WI38 (cell line): ENCODE results near the gene CENPB.
"Not testable (repeated sequence)": the region's sequence is repeated elsewhere in the genome, so short reads cannot be mapped to it uniquely, and the experiment has no call there.

Source experiments
- H3K4me3 ChIP-seq: 2 replicates; pipeline ENCODE4 v1.5.1; 2011; ENCODE audit warnings: low read depth, mild to moderate bottlenecking, control low read depth, low read length
- TF ChIP-seq, protein P1 (sequence below): IDR thresholded peaks from 2 replicates; pipeline ENCODE4 v1.5.1; 2012; ENCODE audit warnings: low read depth, mild to moderate bottlenecking, control low read depth, low read length

The CENPB gene, protein sequence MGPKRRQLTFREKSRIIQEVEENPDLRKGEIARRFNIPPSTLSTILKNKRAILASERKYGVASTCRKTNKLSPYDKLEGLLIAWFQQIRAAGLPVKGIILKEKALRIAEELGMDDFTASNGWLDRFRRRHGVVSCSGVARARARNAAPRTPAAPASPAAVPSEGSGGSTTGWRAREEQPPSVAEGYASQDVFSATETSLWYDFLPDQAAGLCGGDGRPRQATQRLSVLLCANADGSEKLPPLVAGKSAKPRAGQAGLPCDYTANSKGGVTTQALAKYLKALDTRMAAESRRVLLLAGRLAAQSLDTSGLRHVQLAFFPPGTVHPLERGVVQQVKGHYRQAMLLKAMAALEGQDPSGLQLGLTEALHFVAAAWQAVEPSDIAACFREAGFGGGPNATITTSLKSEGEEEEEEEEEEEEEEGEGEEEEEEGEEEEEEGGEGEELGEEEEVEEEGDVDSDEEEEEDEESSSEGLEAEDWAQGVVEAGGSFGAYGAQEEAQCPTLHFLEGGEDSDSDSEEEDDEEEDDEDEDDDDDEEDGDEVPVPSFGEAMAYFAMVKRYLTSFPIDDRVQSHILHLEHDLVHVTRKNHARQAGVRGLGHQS

DNA sequence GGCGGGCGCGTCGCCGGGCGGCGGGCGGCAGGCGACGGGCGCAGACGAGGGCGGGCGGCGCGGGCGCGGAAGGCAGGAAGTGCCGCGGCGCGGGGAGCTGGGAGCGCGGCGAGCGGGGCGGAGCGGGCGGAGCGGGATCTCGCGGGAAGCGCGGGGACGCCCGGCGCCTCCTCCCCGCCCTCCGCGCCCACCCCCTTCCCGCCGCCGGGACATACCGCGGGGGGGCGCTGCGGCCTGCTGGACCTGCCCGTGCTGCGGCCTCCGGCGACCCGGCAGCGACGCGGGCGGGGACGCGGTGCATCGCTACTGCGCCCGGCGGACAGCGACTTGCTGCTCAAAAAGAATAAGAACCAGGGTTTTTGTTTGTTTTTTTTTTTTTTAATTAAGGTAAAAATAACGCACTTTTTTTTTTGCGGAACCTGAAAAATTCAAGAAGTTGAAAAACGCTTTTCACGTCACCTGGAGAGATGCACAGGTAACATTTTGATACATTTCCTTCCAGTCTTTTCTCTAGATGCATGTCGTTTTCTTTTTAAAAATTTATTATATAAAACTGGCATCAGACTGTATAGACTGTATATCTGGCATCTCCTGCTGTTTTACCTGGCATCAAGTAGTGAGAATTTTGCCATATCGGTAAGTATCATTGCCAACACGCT is at the start of gene CENPB:
Gene CENPB, minus strand, starts transcription at position 76 of the 659 bp plus-strand sequence. CDS start 257 bp downstream, outside the sequence.
- TF ChIP-seq, protein P1, sequence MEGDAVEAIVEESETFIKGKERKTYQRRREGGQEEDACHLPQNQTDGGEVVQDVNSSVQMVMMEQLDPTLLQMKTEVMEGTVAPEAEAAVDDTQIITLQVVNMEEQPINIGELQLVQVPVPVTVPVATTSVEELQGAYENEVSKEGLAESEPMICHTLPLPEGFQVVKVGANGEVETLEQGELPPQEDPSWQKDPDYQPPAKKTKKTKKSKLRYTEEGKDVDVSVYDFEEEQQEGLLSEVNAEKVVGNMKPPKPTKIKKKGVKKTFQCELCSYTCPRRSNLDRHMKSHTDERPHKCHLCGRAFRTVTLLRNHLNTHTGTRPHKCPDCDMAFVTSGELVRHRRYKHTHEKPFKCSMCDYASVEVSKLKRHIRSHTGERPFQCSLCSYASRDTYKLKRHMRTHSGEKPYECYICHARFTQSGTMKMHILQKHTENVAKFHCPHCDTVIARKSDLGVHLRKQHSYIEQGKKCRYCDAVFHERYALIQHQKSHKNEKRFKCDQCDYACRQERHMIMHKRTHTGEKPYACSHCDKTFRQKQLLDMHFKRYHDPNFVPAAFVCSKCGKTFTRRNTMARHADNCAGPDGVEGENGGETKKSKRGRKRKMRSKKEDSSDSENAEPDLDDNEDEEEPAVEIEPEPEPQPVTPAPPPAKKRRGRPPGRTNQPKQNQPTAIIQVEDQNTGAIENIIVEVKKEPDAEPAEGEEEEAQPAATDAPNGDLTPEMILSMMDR, result peak; percentile 58
- H3K4me3 ChIP-seq, result peak within 1 kb of the TSS; percentile 67

DNA sequence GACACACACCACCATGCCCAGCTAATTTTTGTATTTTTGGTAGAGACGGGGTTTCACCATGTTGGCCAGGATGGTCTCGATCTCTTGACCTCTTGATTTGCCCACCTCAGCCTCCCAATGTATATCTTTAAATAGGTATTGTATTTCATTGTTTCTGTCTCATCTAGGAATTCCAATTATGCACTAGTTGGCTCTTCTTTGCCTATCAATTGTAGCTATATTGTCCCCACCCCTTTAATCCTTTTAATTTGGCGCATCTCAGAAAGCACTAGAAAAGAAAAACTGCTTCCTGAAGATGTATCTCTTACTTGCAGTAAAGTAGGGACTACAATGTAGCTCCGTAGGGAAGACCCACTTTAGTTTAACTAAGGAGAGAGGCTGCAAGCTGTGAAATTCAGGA is 49.6 kb upstream of the CENPB start:
- H3K4me3 ChIP-seq, result no peak overlapping the region
- TF ChIP-seq, protein P1, result no peak

DNA sequence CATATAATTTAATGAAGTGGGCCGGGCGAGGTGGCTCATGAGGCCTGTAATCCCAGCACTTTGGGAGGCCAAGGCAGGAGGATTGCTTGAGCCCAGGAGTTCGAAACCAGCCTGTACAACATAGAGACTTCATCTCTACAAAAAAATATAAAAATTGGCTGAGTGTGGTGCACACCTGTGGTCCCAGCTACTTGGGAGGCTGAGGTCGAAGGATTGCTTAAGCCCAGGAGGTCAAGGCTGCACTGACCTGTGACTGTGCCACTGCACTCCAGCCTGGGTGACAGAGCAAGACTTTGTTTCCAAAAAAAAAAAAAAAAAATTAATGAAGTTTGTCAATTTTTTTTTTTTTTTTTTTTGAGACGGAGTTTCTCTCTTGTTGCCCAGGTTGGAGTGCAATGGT is 43.4 kb upstream of the CENPB start:
- not testable (repeated sequence) for H3K4me3 ChIP-seq

DNA sequence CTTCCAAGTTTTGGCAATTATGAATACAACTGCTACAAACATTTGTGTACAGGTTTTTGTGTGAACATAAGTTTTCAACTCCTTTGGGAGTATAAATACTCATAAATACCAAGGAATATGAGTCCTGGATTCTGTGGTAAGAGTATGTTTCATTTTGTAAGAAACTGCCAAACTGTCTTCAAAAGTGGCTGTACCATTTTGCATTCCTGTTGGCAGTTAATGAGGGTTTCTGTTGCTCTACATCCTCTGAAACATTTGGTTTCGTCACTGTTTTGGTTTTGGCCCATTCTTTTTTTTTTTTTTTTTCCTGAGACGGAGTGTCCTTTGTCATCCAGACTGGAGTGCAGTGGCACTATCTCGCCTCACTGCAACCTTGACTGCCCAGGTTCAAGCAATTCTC is 42.3 kb upstream of the CENPB start:
- TF ChIP-seq, protein P1, result no peak
- no peak overlapping the region for H3K4me3 ChIP-seq

DNA sequence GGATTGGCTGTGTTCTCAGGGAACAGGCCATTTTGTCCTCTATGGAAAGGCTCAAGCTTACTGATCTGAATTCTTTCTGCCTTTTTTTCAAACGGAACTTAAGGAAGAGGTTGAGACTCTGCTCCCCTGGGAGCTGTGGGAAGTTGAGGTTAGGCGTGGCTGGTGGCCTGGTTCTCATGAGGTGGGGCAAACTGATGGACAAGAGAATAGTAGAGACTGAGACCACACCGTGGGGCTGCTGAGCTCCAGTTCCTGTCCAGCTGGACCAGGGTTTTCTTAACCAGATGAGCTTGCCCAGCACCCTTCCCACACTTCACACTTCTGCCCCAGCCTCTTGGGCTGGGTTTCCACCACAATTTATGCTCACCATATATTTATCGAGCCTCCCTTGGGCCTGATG is 39.9 kb upstream of the CENPB start:
- no peak overlapping the region for H3K4me3 ChIP-seq
- TF ChIP-seq, protein P1, result no peak

DNA sequence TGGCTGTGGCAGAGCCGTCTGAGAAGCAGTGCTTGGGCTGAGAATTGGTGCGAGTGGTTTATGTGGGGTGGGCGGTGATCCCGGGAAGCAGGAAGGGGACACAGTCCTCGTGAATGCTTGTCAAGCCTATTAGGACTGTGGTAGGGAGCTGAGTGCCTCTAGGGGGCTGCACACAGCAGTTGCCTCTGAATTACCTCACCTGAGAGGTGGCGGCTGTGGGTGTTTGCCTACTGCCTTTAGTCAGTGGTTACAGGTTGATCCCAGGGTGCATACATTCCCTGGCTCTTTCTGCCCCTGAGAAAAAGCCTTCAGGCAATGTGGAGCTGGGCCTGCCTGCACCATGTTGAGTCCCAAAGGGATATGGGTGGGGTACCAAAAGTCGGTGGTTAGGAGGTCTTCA is 39.0 kb upstream of the CENPB start:
- no peak overlapping the region for H3K4me3 ChIP-seq
- TF ChIP-seq, protein P1, result no peak

DNA sequence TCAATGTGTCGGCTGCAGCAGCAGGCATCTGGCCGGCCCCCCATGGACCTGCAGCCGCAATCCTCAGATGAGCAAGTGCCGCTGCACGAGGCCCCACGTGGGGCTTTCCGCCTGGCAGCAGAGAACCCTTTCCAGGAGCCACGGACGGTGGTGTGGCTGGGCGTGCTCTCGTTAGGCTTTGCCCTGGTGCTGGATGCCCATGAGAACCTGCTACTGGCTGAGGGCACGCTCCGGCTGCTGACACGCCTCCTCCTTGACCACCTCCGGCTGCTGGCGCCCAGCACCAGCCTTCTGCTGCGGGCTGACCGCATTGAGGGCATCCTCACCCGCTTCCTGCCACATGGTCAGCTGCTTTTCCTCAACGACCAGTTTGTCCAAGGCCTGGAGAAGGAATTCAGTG is 37.3 kb upstream of the CENPB start:
- TF ChIP-seq, protein P1, result no peak
- H3K4me3 ChIP-seq, result no peak overlapping the region
